Anterior cingulate cortex (tissue), 58 donors: ENCODE measurements around the gene MLLT1.

Experiments used
- DNase-seq, 58 donors: peaks; one replicate each; lab custom pipeline; 2025; lab: John Stamatoyannopoulos, UW

MLLT1 gene

DNA sequence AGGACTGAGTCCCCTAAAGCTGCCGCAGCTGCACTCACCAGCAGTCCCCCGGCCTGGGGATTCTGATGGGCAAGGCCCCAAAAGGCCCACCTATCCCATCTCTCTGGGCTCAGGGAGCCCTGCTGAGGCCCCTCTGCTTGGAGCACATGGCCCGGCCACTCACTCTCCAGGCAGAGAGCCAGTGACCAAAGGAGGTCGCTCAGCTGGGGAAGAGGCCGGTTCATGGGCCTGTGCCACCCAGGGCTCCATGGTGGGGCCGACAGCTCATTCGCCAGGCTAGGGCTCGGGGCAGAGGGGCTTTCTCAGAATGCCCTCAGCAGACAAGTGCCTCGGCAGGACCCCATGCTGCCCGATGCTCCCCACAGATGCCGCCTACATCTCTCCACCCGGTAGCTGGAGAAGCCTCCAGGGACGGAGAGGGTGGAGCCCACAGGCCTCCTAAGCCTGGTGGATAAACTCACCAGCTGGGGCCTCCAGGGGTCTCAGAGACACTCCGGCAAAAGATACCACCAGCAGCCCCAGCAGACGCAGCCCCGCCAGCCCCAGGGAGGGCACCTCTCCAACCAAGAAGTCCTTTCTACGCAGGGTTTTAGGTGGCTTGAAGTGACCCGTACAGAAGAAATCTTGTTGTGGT lies 54.4 kb downstream of the MLLT1 start:
- no peak for DNase-seq

DNA sequence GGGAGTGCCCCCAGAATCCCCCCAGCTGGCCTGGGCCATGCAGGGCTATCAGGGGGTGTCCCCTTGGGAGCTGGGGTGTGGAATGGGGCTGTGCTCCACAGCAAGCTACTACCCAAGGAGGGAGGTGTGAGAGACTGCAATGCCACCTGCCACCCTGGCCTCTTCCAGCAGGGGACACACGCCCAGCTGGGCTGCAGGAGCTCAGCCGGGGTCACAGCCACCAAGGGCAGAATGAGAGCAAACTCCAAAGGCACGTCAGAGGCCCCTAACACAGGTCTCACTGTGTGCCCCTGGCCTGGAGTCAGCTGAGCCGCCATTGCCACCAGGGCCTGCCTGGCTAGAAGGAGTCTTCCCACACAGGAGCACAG lies 55.5 kb downstream of the MLLT1 start:
- no peak for DNase-seq

DNA sequence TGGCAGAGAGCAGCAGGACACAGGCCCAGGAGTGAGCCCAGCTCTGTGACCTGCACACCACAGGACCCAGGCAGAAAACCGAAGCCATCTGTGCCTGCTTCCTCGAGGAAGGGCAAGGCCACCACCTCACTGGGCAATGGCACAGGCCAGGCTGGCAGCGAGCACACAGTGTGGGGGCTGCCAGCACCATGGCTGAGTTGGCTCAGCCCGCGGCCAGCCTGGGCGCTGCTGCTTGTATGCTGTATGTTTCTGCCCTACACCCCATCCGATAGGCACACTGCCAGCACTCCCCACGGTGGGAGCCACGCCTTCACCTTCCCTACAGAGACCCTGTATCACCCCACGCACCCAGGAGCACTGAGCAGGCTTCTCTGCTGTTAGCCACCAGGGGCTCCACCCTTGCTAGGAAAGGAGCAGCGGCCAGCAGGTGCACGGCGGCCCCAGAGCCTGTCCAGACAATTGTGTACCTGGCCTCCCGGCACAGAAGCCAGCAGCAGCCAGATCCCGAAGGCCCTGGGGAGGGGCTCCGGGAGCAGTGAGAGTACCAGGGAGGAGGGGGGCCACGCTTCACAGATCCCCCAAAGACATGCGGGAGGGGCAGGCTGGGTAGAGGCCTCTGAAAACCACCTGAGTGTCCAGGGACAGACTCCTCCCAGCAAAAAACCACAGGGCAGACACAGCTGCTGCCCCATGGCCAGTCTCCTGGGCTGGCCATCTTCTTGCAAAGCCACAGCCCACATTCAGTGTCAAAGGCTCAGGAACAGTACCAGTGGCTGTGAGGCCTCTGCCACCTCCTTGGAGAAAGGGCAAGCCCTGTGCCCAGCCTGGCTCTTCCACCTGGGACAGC lies 56.1 kb downstream of the MLLT1 start:
- DNase-seq, result peak in 1 of 58 donors; percentile 6

- no peak for DNase-seq
These were observed 56.9 kb downstream of the MLLT1 start for GRCh38 chr19:6222884-6223283.

- no peak for DNase-seq
These were observed 57.7 kb downstream of the MLLT1 start for GRCh38 chr19:6221878-6222746.

GRCh38 chr19:6221220-6221877 lies 58.4 kb downstream of the MLLT1 start:
- no peak for DNase-seq

- DNase-seq, result no peak
These were observed 59.2 kb downstream of the MLLT1 start for GRCh38 chr19:6220385-6221191.

- DNase-seq, result no peak
These were observed 60.0 kb downstream of the MLLT1 start for GRCh38 chr19:6219586-6220290.

DNA sequence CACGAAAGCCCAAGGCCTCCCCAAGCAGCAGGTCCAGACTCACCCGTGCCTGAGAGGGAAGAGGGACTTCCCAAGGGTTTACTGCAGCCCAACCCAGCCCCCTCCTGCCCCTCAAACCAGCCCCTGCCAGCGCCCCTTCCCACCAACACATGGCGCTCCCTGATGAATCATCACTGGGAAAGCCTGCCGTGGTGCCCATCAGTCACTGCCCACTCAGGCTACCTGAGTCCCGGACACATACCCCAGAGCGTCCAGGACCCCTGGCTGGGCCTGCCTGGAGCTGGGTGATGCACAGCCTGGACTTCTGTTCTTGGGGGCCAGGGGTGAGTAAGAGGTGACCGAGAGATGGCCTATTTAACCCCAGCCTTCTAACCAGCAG lies 60.6 kb downstream of the MLLT1 start:
- DNase-seq, result no peak

DNA sequence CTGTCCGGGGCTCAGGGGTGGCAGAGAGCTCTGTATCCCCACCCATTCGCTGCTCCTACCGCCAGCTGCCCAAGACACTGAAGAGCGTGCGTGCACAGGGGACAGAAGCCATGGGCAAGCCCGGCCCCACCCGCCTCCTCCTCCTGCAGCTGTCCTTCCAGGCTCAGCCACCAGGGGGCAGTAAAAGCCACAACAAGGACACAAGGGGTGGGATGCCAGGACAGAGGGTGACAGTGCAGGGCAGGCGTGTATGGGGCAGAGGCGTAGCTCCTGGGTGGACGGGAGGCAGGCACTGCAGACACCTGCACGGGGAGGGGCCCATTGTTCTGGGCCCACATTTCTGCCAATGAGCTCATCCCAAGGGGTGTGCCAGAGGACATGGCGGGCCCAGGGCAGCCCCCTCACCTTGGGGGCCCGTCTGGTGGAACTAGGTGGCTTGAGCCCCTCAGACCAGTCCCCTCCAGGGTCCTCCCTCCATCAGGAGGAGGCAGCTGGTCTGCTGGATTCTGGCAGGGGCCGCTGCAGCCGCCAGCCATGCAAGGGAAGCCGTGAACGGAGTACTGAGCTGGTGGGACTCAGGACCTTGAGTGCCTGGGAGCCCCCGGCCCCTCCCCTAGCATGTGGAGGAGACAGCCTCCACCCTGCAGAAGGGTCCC lies 61.2 kb downstream of the MLLT1 start:
- peak in 56 of 58 donors; percentile 32 to 95 (median 78) for DNase-seq

- no peak for DNase-seq
These were observed 61.9 kb downstream of the MLLT1 start for GRCh38 chr19:6217752-6218334.

GRCh38 chr19:6216996-6217751 lies 62.6 kb downstream of the MLLT1 start:
- peak in 11 of 58 donors; percentile 16 to 43 (median 27) for DNase-seq

DNA sequence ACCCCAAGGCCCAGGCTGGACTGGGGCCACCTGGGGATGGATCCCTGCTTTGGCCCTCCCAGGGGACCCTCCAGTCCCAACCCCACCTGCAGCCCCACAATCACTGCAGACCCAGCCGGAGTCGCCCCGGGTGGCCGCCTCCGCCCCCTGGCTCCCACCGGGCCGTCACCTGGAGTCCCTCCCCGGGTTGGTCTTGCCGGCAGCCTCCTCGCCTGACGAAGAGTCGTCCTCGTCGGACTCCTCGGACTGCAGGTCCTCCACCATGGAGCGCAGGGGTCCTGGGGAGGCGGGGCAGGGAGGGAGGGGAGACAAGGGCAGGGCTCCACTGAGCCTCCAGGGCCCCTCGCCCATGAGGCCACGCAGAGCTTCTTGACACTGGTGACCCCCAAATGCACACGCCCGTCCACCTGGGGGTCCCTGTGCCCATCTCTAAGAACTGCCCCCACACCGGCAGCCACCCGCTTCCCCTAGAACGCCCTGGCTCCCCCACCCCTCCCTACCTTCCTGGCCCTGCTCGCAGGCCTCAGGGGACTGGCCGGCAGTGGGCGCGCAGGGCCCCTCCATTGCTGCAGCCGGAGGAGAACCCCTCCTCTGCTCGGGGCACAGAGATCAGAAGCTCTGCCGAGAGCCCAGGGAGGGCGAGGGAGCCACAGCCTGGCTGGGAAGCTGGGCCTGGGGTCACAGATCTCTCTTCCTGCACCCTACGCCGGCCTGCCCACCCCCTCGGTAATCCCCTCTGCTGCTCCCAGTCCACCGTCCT lies 63.4 kb downstream of the MLLT1 start:
- DNase-seq, result no peak

- DNase-seq, result no peak
These were observed 64.0 kb downstream of the MLLT1 start for GRCh38 chr19:6215701-6216235.

GRCh38 chr19:6214881-6215541 lies 64.8 kb downstream of the MLLT1 start:
- no peak for DNase-seq
